Neural cell (in vitro differentiated cells): ENCODE data around the gene F3.

Experiments
- EP300 ChIP-seq: fragments of 450-650 bp; conservative IDR thresholded peaks from 2 replicates; pipeline ENCODE4 v1.6.1; 2014; ENCODE audit warnings: antibody characterized with exemption, mild to moderate bottlenecking, moderate library complexity; ENCODE audit not compliant: poor library complexity, severe bottlenecking
- EZH2 ChIP-seq: fragments of 200-600, 300-800 bp; shearing (Covaris generic), sonication (generic); IDR thresholded peaks from 2 replicates; pipeline ENCODE4 v1.6.1; 2014; ENCODE audit warnings: antibody characterized with exemption, low read length, borderline replicate concordance, mild to moderate bottlenecking; ENCODE audit not compliant: insufficient read depth, poor library complexity, severe bottlenecking
- MXI1 ChIP-seq: fragments of 450-650 bp; conservative IDR thresholded peaks from 2 replicates; pipeline ENCODE4 v1.6.1; 2014; ENCODE audit warnings: antibody characterized with exemption, mild to moderate bottlenecking; ENCODE audit not compliant: poor library complexity, severe bottlenecking
- POLR2AphosphoS5 ChIP-seq: IDR thresholded peaks from 2 replicates; pipeline ENCODE4 v1.6.1; 2012
- RAD21 ChIP-seq: fragments of 450-650 bp; conservative IDR thresholded peaks from 2 replicates; pipeline ENCODE4 v1.6.1; 2014; ENCODE audit warnings: antibody characterized with exemption, mild to moderate bottlenecking, moderate library complexity
- SMC3 ChIP-seq: fragments of 450-650 bp; conservative IDR thresholded peaks from 2 replicates; pipeline ENCODE4 v1.6.1; 2014; ENCODE audit warnings: antibody characterized with exemption, mild to moderate bottlenecking, moderate library complexity; ENCODE audit not compliant: poor library complexity
- TAF1 ChIP-seq: IDR thresholded peaks from 2 replicates; pipeline ENCODE4 v1.6.1; 2012; ENCODE audit warnings: low read depth
- TF ChIP-seq, protein P1 (sequence below): fragments of 450-650 bp; IDR thresholded peaks from 2 replicates; pipeline ENCODE4 v1.5.1; 2014; ENCODE audit warnings: antibody characterized with exemption, mild to moderate bottlenecking, moderate library complexity; ENCODE audit not compliant: poor library complexity, severe bottlenecking
- TF ChIP-seq, protein P2 (sequence below): IDR thresholded peaks from 2 replicates; pipeline ENCODE4 v1.6.1; 2012; ENCODE audit warnings: borderline replicate concordance

DNA sequence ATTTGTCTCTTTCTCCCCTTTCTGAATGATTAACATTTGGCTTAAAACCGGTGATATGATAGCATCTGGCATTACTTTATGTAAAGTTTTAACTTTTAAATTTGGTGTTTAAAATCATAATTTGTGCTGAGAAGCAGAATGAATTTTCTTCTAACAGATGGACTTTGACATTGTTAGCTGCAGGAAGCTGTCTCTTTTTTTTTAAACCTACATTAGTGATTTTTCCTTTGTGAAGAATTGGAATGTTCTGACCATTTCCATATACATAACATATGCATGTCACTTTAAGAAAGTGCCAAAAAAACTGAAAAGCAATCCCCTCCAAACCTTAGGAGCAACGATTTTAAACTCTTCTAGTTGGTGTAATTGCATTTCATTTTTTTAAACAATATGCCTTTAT lies 22.2 kb downstream of the F3 start:
- TF ChIP-seq, protein P1, sequence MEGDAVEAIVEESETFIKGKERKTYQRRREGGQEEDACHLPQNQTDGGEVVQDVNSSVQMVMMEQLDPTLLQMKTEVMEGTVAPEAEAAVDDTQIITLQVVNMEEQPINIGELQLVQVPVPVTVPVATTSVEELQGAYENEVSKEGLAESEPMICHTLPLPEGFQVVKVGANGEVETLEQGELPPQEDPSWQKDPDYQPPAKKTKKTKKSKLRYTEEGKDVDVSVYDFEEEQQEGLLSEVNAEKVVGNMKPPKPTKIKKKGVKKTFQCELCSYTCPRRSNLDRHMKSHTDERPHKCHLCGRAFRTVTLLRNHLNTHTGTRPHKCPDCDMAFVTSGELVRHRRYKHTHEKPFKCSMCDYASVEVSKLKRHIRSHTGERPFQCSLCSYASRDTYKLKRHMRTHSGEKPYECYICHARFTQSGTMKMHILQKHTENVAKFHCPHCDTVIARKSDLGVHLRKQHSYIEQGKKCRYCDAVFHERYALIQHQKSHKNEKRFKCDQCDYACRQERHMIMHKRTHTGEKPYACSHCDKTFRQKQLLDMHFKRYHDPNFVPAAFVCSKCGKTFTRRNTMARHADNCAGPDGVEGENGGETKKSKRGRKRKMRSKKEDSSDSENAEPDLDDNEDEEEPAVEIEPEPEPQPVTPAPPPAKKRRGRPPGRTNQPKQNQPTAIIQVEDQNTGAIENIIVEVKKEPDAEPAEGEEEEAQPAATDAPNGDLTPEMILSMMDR, result no peak
- TF ChIP-seq EP300, result no peak
- TF ChIP-seq POLR2AphosphoS5, result no peak
- TF ChIP-seq TAF1, result no peak
- no peak for TF ChIP-seq SMC3
- TF ChIP-seq EZH2, result no peak
- TF ChIP-seq RAD21, result no peak
- TF ChIP-seq, protein P2, sequence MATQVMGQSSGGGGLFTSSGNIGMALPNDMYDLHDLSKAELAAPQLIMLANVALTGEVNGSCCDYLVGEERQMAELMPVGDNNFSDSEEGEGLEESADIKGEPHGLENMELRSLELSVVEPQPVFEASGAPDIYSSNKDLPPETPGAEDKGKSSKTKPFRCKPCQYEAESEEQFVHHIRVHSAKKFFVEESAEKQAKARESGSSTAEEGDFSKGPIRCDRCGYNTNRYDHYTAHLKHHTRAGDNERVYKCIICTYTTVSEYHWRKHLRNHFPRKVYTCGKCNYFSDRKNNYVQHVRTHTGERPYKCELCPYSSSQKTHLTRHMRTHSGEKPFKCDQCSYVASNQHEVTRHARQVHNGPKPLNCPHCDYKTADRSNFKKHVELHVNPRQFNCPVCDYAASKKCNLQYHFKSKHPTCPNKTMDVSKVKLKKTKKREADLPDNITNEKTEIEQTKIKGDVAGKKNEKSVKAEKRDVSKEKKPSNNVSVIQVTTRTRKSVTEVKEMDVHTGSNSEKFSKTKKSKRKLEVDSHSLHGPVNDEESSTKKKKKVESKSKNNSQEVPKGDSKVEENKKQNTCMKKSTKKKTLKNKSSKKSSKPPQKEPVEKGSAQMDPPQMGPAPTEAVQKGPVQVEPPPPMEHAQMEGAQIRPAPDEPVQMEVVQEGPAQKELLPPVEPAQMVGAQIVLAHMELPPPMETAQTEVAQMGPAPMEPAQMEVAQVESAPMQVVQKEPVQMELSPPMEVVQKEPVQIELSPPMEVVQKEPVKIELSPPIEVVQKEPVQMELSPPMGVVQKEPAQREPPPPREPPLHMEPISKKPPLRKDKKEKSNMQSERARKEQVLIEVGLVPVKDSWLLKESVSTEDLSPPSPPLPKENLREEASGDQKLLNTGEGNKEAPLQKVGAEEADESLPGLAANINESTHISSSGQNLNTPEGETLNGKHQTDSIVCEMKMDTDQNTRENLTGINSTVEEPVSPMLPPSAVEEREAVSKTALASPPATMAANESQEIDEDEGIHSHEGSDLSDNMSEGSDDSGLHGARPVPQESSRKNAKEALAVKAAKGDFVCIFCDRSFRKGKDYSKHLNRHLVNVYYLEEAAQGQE, result no peak
- no peak for TF ChIP-seq MXI1
